Activated gamma-delta T cell treated with Interleukin-2 at 50 U/mL for 16 hours (primary cell): ENCODE results near the gene LLGL2.
A peak's percentile ranks its signal among the peaks of the same experiment; 100 is the strongest.

Experiments
- DNase-seq: peaks from one replicate; pipeline ENCODE4 v3.0.0-alpha.2; 2020

Gene LLGL2

GRCh38 chr17:75523647-75524046 is 1.9 kb upstream of the LLGL2 start:
- no peak for DNase-seq

DNA sequence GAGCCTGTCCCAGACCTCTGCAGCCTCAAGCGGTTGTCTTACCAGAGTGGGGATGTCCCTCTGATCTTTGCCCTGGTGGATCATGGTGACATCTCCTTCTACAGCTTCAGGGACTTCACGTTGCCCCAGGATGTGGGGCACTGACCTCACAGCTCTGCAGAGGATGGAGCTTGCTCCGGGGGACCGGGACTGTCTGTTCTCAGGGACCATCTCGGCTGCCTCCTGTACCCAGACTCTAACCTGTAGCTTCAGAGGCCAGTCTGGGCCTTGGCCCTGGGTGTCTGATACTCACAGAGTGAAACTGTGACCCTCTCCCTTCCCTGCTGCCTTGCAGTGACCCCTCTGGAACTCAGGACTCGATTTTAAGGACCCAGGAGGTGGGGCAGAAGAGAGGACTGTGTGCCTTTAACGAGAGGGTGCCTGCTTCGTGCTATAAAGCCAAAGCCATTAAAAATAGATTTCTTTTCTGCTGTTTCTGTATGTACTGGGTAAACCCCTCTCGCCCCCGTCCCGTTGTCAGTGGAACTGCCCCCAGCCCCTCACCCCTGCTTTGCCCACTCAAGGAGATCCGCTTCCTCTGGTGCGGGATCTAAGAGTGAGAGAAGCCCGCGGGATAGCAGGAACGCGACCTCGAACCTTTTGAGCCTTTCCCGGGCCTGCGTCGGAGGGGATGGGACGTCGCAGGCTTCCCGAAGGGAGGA is 1.1 kb upstream of the LLGL2 start:
- no peak for DNase-seq

DNA sequence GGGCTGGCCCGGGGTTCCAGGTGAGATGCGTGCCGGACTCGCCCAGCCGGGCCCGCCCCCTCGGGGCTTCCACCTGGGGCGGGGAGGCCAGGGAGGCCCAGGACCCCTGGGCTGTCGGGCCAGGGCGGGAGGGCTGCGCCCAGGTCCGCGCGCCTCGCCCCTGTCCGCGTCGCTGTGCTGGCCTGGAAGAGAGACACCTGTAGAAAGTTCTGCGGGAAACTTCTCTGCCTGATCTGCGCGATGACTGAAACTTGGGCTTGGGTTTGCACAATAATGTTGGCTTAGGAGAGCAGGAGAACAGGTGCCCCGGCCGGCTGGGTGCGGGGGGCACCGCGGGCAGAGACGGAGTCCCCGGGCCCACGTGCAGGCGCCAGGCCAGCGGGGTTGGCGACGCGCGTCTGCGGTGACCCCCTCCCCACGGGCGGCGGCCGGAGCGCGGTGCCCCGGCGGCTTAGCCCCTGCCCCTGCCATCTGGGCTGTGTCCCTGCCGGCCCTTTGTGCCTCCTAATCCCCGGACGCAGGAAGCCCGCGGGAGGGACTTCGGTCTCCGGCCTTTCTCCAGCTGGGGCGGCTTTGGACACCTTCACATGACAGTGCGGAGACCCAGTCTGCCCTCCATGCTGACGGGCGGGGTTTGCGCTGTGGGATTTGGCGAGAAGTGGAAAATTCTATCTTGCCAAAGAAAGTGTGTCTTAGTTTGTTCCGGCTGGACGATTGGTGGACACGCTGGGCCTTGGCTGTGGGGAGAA is 483 bp downstream of the LLGL2 start:
- DNase-seq: no peak

DNA sequence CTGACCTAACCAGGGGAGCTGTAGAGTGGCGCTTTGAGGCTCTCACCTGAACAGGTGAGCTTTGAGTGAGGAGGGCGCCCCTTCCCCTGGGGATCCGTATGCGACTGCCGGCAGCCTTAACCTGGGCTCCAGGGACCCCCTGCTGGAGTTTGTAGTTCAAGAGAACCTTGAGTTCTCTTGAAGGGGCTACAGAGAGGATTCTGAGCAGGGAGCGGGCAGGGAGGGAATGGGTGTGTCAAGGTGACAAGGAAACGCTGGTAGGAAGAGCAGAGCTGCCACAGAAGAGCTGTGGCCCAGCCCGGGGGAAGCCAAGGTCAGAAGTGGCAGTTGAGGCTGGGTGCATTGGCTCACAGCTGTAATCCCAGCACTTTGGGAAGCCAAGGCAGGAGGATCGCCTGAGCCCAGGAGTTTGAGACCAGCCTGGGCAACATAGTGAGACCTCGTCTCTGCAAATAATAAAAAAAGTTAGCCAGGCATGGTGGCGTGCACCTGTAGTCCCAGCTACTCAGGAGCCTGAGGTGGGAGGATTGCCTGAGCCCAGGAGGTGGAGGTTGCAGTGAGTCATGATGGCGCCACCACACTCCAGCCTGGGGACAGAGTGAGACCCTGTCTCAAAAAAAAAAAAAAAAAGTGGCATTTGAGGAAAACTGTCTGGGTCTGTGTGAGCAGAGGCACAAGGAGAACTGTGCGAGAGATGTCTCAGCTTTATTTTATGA is 1.2 kb downstream of the LLGL2 start:
- DNase-seq: no peak

DNA sequence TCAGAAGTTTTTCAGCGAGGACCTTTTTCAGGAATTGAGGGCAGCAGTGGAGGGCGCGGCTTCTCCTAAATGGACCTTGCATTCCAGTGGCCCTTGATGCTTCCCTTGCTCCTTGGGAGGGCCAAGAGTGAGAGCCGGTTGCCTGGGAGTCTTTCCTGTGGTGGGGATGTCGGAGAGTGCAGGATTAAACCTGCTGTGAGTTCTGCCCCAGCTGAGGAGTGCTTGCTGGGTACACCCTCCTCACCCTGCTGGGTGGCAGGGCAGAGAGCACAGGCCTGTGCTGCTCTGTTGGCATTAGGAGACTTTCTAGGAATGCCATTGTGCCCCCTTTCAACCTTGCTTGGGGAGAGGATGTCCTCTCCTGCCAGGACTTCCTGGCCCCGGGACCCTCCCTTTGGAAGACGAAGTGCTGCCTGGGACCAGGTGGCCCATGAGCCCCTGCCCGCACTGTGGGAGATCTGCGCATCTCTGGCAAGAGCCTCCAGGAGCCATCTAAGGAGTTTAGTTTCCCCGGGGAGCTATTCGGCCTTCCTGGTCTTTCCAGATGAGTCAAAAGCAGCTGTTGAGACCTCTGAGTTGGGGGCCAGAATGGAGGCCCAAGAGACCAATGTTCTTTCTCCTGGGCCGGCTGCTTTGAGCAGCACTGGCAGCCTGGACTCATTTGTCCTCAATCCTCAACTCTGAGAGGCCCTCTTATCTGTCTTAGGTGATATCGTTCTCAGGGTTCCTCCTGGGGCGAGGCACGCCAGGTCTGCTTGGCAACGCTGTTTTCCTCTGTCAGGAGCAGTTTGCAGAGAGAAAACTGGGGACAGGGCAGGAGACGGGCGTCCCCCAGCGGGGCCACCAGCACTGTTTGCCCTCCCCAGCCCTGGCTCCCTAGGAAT is 5.6 kb downstream of the LLGL2 start:
- no peak for DNase-seq

GRCh38 chr17:75531721-75532072 is 6.2 kb downstream of the LLGL2 start:
- DNase-seq: no peak

DNA sequence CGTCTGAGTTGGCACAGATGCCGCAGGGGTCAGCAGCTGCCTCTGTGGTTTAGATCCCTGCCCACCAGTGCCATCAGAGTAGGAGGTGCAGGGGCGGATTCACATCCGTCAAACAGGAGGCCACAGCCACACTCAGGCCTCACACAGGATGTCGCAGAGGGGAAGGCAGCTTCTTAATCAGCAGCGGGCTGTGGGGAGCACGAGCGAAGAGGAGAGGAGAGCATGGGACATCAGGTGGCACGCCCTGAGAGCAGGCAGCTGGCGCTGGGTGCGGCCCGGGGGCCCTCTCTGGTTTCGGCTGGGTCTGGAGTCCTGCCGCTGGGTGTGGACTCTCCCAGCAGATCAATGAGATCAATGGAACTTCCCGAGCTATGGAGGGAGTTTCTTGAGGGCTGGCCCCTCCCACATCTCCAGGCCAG is 9.6 kb downstream of the LLGL2 start:
- peak; percentile 66 for DNase-seq

DNA sequence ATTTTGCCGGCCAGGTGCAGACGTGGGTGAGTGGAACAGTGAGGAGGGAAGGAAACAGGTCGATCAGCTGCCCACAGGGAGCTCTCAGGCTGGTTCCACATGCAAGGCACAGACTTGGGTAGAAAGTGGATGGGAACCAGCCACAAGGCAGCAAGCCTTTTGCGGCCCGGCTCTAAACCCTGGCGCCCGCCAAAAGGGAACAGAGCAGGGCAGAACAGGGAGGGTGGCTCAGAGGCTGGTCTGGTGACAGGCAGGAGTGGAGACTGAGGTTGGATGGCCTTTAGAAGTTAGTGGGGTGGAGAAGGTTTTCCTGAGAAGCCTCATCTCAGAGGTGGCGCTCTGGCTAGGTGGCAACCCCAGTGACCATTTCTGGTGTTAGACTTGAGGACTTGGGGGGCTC is 10.4 kb downstream of the LLGL2 start:
- DNase-seq: no peak

DNA sequence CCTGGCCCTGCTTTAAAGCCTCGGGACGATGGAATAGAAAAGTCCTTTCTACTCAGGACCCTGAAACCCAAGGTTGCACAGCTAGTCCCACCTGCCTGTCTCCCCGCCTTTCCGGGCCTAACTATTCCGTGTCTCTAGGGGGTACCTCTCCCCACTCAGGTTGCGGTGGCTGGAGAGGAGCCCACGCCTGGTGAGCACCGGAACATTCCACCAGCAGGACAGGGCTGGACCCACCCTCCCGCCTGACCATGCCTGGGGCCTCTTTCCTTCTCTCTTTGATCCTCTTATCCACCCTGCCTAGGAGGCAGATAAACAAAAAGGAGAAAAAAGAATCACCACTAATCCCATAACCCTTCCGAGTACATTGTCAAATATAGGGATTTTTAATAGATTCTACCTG is 10.9 kb downstream of the LLGL2 start:
- no peak for DNase-seq

DNA sequence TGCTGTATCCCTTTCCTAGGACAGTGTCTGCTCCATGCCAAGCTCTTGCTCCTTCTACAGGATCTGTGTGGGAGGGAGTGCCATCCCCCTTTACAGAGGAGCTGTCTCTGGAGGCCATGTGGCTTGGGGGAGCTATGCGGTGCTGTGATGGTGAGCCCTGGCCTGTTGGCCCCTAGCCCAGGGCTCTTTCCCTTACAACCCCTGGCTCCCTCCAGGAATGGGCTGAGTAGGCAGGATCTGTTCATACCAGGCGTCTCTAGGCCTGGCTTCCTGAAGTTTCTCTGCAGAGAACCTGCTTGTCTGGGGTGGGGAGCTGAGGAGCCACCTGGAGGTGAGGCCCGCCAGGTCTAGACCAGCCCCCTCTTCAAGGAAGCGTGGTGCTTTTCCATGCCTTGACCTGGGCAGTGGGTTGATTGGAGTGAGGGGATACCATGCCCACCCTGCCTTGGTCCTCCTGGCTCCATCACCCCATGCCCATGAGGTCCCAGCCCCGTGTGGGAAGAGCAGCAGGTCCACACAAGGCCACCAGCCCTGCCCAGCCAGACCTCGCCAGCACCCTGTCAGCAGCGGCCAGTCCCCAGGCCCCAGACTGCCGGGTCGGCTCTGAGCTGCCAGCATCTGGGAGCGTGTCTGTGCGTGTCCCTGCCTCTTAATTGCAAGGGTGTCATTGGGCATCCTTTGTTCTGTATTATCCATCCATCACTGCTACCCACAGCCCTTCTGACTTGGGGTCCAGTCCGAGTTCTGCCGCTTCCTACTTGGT is 14.7 kb downstream of the LLGL2 start:
- no peak for DNase-seq

DNA sequence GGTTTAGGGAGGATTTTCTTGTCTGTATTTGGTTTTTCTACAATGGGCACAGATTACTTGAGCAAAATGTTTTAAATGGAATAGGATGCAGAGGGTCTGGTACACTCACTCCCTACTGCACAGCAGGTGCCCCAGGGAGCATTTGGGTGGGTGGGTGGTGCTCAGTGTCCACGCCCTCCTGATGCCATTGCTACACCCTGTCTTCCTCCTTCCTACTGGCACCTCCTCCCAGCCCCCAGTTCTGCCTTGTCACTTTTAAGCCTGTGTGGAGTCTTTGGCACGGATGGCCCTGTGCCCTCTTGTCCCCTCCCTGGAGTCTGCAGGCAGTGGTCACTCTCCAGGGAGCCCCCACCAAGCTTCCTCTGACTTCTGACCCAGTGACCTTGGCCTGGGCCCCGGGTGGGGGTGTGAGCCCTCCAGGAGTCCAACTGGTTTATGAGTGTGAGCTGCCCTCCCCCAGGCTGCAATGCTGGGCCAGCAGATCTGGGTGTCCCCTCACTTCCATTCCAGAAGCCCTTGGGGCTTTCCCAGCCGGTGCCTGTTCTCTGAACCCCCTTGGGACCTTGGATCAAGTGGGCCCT is 15.5 kb downstream of the LLGL2 start:
- no peak for DNase-seq

DNA sequence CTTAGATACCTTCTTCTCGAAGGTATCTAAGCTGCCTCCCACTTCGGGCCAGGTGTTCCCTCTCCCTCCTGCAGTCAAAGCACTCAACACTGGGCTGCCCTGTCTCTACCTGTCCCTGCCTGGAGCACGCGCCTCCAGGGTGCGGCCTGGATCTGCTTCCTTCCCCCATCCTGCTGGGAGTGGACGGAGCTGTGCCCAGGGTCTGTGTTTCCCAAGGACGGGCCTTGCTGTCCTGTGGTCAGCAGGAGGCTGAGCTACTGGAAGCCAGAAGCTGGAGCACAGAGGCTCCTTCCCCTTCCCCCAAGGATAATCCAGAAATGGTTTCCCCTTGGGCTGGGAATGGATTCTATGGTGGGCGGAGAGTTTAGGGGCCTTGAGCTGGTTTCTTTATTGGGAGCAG is 16.7 kb downstream of the LLGL2 start:
- no peak for DNase-seq

- DNase-seq: no peak
Observed at GRCh38 chr17:75542728-75543336, 17.3 kb downstream of the LLGL2 start.

- no peak for DNase-seq
Observed at GRCh38 chr17:75544250-75544649, 18.8 kb downstream of the LLGL2 start.

GRCh38 chr17:75546181-75546580 is 20.7 kb downstream of the LLGL2 start:
- DNase-seq: no peak

DNA sequence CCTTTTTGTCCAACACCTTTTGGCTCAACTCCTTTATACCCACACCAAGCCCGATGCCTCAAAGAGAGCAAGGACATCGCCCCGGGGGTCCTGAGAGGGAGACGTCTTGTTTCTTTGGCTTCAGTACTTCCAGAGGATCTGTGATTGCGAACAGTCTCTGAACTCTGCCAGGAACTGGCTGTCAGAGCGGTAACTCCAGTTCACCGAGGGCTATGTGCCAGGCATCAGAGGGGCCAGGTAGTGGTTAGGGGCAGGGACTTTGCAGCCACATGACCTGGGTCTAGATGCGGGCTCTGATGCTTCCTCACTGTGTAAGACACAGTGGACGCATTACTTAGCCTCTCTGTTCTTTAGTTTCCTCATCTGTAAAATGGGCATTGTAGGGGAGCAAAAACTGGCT is 21.6 kb downstream of the LLGL2 start:
- DNase-seq: no peak

- DNase-seq: no peak
Observed at GRCh38 chr17:75548813-75549212, 23.3 kb downstream of the LLGL2 start.

DNA sequence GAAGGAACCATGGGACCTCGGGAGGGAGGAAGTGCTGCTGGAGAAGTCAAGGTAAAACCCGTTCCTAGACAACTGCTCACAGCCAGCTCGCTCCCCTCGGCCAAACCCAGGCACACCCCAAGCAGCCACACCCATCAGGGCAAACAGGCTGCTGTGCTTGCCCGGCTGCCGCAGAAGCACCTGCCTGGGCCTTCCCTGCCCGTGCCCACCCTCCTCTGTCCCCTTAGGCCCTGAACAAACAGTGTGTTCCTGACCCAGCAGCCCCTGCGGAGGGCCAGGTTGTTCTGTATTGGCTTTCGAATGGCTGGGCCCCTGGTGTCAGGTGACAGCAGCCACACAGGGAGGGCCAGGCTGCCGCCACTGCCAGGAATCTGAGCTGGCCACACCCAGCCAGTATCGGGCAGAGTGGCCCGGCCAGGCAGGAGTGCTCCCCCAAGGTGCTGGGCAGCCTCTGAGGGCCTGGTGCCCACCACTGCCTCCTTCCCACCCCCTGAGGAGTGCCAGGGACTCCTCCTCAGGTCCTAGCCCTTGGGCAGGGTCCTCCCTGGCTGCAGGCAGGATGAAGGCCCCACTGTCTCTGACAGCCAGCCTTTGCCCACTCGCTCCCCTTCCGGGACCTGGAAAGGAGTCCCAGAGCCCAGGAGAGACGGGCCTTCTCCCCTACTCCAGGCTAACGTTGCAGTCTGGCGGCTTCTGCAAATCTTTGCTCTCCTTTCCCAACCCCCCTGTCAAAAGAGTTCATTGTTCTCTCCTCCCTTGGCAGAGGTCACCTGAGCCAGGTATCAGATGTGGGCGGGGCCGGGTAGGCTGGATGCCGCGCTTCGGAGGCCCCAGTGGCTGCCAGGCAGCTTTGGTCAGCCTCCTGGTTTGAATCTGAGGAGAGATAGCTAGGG is 24.0 kb downstream of the LLGL2 start:
- DNase-seq: no peak

GRCh38 chr17:75550139-75550465 is 24.6 kb downstream of the LLGL2 start:
- DNase-seq: no peak

DNA sequence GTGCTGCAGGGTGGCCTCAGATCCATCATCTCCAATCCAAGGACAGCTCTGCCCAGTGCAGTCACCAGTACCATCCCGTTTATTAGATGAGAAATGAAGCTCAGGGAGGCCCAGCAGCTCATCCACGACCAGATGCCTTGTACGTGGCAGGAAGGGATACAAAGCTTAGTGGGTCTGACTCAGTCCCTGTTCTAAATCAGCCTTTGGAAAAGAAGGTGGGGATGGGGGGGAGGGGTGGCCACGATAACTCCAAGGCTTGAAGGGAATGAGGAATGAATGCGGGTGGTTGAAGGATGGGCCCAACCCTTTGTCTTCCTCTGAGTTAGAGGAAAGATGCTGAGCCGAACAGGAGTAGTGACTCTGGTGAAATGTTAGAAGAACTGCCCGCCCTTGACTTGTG is 25.8 kb downstream of the LLGL2 start:
- DNase-seq: no peak
